ENCODE data around the gene INPPL1.

GRCh38 chr11:72274435-72274834 is 49.9 kb downstream of the INPPL1 start:
- TF ChIP-seq POLR2A (IDR thresholded peaks at IDR 0.05) (no peak), CTCF (IDR thresholded peaks at IDR 0.05) (no peak)

Data from sigmoid colon (tissue), 3 donors.